HG02763 (cell line): Measurements from ENCODE around the gene IQCN.
"Not testable (repeated sequence)": the region's sequence is repeated elsewhere in the genome, so short reads cannot be mapped to it uniquely, and the experiment has no call there.

Experiments used
- ATAC-seq: cut with Tn5 transposase; IDR thresholded peaks from one replicate; pipeline ENCODE4 v1.9.1; 2021; ENCODE audit warnings: mild to moderate bottlenecking, moderate library complexity; ENCODE audit not compliant: unreplicated experiment

IQCN gene

GRCh38 chr19:18219911-18220631 is 54.2 kb downstream of the IQCN start:
- no peak for ATAC-seq

GRCh38 chr19:18218600-18218999 is 55.7 kb downstream of the IQCN start:
- no peak for ATAC-seq

GRCh38 chr19:18218159-18218558 is 56.1 kb downstream of the IQCN start:
- ATAC-seq, result no peak

- no peak for ATAC-seq
Measured at GRCh38 chr19:18216789-18217188, 57.5 kb downstream of the IQCN start.

DNA sequence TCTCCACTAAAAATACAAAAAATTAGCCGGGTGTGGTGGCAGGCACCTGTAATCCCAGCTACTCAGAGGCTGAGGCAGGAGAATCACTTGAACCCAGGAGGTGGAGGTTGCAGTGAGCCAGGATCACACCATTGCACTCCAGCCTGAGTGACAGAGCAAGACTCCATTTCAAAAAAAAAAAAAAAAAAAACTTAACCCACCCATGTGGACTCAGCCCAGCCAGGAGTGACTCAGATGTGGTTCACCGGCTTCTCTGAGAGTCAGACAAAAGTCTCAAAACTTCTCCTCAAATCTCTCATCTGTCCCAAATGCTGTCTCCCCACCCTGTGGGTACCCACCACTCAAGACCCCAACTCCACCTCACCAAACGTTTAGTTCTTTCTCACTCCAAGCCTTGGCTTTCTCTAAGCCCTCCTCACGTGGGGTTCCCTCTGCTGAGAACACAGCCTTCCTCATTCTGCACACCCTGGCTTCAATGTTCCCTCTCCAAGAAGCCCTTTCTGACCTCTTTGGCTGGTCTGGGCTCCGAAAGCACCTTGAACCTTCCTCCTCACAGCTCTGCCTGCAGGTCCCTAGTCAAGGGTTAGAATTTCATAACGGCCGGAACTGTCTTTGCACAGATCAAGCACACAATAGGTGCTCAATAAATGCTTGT is 59.3 kb downstream of the IQCN start:
- no peak for ATAC-seq

DNA sequence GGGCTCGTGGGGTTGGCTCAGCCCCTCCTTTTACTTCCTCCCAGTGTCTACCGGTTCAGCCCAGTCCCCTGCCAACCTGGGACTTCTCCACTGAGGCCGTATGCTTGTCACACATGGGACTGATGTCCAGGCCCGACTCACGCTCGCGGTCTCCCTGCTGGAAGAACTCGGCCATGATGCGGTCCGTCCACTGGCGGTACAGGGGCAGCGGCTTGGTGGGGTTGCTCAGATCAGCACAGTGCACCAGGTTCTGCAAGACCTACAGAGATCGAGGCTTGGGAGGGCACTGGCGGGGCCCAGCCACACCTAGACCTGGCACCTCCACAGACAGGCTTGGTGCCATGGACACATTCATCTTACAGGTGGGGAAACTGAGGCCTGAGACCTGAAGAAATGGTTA is 62.6 kb downstream of the IQCN start:
- ATAC-seq, result no peak

GRCh38 chr19:18209912-18210311 is 64.3 kb downstream of the IQCN start:
- ATAC-seq, result not testable (repeated sequence)

DNA sequence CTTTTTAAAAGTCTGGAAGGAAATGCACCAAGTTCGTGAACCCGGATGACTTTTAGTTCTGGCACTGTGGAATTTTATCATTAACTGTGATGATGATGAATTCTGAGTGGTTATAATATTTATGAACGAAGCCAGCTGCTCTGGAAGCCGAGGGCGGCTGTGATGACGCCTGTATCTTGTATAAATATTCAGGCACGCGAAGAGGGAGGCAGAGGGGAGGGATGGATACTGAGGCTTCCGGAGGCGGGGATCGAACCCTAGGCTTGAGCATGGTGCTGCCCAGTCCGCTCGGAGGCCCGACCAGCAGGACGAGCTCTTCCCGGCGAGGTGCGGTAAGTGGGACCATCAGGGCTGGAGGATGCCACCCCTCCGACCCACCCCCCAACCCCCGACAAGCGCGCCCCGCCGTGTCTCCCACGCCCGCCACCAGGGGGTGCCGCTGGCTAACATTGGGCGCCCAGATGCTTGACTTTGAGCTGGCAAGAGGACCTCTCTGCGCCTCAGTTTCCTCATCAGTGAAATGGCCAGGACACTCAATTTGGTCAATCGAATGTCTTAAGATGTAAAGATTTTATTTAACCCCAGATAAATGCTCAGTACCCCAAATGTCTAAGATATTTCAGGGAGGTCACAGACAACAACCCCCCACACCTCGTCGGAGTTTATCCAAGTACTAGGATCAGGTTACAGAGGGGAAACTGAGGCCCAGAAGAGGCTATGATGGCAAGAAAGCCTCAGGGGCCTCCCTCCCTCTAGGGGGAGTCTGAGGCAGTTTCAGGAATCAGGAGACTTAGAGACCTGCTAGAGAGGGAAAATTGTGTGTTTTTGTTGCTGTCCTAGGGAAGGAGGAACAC is 65.9 kb downstream of the IQCN start:
- no peak for ATAC-seq
